Glutamatergic neuron (in vitro differentiated cells): Measurements from ENCODE around the gene CPN2. TPM values are rescaled to one million over a fixed set of nuclear protein-coding genes. Genes with fewer than 3 reads are reported as not detected.

ENCODE experiments used
- DNase-seq: peaks from one replicate; pipeline ENCODE4 v3.0.0; 2022
- H3K27ac Mint-ChIP-seq: one replicate; pipeline ENCODE4 v1.8.0; 2020; ENCODE audit warnings: mild to moderate bottlenecking, mixed read lengths, inconsistent platforms; ENCODE audit not compliant: unreplicated experiment
- H3K27me3 Mint-ChIP-seq: one replicate; pipeline ENCODE4 v1.8.0; 2020; ENCODE audit warnings: mild to moderate bottlenecking, moderate library complexity, mixed read lengths, inconsistent platforms; ENCODE audit not compliant: unreplicated experiment
- H3K36me3 Mint-ChIP-seq: one replicate; pipeline ENCODE4 v1.8.0; 2020; ENCODE audit warnings: mild to moderate bottlenecking, mixed read lengths, inconsistent platforms; ENCODE audit not compliant: unreplicated experiment
- H3K4me1 Mint-ChIP-seq: one replicate; pipeline ENCODE4 v1.8.0; 2020; ENCODE audit warnings: mild to moderate bottlenecking, low read depth, mixed read lengths, inconsistent platforms; ENCODE audit not compliant: unreplicated experiment
- H3K4me3 Mint-ChIP-seq: one replicate; pipeline ENCODE4 v1.8.0; 2020; ENCODE audit warnings: mild to moderate bottlenecking, mixed read lengths, inconsistent platforms; ENCODE audit not compliant: unreplicated experiment
- H3K9me3 Mint-ChIP-seq: one replicate; pipeline ENCODE4 v1.8.0; 2020; ENCODE audit warnings: mild to moderate bottlenecking, moderate library complexity, mixed read lengths, inconsistent platforms; ENCODE audit not compliant: unreplicated experiment
- total RNA-seq: library from RNA; stranded (reverse); fragmentation: NEBNext Ultra II Directional; extraction: Animal tissue kit (Norgen Biotek cat#: 25700); gene quantifications from one replicate; pipeline ENCODE4 v1.2.1, GENCODE V29; 2021; ENCODE audit not compliant: unreplicated experiment
- TF ChIP-seq, protein P1 (sequence below): fragments of 200-600 bp; sonication (generic); IDR thresholded peaks from one replicate; pipeline ENCODE4 v1.5.0; 2021; ENCODE audit not compliant: partially characterized antibody, unreplicated experiment

CPN2 gene
- total RNA-seq, 1 donor from 2014 or later, result not detected

DNA sequence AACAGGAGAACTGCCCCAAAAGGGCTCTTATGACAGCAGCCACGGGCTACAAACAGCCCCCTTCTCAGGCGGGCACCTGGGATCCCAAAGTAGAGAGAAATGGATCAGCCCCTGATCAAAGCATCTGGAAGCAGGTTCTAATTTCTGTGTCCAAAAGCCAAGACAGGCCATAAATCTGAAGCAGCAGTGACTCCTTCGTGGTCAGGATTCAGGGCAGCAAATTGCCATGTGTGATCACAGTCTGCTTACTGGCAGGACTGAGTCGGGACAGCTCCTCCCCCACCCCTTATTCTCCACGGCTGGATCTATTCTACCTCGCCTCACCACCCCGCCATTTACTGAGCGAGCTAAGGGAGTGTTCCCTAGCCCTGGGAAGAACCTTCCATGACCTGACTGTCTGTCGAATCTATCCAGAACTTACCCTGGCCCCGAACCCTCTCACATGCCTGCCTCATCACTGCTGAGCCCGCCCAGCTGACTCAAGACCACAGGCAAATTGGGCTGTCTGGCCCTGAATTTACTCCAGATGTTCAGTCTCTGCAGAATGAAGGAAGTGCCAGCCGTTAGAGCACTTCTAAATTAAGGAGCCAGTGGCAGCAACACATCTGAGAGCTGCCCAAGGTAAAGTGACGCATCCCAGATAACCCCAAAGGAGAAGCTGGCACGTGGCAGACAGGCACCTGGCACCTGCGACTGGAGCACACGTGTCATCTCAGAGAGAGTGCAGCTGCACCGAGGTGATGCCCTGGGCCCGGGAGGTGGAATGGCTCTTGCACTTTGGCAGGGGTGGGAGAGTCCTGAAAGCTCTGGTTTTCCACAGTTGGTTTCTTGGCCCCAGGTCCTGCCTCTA, 17.1 kb upstream of the CPN2 start:
- no peak for DNase-seq
- peaks cover 4% of the 10 kb centered on the region for H3K9me3 Mint-ChIP-seq
- H3K27ac Mint-ChIP-seq, result no peak overlapping the region
- peaks cover 3% of the 10 kb centered on the region for H3K4me1 Mint-ChIP-seq
- H3K27me3 Mint-ChIP-seq, result peaks cover 5% of the 10 kb centered on the region
- TF ChIP-seq, protein P1, sequence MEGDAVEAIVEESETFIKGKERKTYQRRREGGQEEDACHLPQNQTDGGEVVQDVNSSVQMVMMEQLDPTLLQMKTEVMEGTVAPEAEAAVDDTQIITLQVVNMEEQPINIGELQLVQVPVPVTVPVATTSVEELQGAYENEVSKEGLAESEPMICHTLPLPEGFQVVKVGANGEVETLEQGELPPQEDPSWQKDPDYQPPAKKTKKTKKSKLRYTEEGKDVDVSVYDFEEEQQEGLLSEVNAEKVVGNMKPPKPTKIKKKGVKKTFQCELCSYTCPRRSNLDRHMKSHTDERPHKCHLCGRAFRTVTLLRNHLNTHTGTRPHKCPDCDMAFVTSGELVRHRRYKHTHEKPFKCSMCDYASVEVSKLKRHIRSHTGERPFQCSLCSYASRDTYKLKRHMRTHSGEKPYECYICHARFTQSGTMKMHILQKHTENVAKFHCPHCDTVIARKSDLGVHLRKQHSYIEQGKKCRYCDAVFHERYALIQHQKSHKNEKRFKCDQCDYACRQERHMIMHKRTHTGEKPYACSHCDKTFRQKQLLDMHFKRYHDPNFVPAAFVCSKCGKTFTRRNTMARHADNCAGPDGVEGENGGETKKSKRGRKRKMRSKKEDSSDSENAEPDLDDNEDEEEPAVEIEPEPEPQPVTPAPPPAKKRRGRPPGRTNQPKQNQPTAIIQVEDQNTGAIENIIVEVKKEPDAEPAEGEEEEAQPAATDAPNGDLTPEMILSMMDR, result no peak
- H3K4me3 Mint-ChIP-seq, result no peak overlapping the region
- H3K36me3 Mint-ChIP-seq, result no peaks in the 10 kb centered on the region

DNA sequence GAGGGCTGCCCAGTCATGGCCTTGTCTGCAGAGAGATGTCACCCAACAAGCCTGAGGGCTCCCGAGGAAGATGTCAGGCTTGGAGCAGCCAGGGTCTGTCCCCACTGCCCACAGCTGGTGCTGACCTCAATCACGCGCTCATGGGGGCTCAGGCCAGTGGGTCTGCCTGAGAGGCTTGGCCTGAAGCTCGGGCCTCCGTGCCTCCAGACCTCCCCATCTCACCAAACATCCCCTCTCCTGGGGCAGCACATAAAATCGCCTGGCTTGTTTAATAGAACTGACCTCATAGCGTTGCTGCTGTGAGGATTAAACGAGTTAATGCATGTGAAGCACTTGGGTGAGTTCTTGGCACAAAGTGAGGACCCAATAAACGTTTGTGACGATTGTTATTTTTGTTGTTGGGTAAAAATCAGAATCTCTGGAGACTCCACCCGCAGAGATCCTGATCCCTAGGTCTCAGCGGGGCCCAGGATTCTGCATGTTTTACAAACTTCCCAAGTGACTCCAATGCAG, 14.9 kb upstream of the CPN2 start:
- peaks cover 4% of the 10 kb centered on the region for H3K27me3 Mint-ChIP-seq
- H3K4me1 Mint-ChIP-seq, result peaks cover 3% of the 10 kb centered on the region
- H3K27ac Mint-ChIP-seq, result no peak overlapping the region
- H3K4me3 Mint-ChIP-seq, result no peak overlapping the region
- TF ChIP-seq, protein P1, result no peak
- no peak for DNase-seq
- no peaks in the 10 kb centered on the region for H3K36me3 Mint-ChIP-seq
- H3K9me3 Mint-ChIP-seq, result peaks cover 4% of the 10 kb centered on the region

DNA sequence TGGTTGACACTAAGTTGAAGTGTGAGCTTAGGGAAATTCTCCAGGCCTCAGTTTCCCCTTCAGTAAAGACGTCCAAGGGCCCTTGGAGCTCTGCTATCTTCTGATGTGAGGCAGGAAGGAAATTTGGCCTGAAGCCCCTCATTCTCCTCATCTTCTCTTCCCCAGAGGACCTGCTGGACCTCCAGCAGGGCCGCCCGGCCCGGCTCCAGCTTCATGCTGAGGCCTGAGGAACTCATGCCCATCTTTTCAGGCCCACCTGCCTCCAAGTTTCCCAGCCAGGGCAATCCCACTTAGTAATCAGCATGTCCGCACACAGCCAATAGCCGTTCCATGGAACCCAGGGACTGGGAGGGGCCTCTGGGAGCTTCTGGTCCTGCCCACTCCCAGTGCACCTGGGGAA, 14.4 kb upstream of the CPN2 start:
- no peak overlapping the region for H3K4me3 Mint-ChIP-seq
- H3K4me1 Mint-ChIP-seq, result peaks cover 3% of the 10 kb centered on the region
- H3K36me3 Mint-ChIP-seq, result no peaks in the 10 kb centered on the region
- peaks cover 4% of the 10 kb centered on the region for H3K9me3 Mint-ChIP-seq
- no peak overlapping the region for H3K27ac Mint-ChIP-seq
- DNase-seq, result no peak
- TF ChIP-seq, protein P1, result no peak
- H3K27me3 Mint-ChIP-seq, result peaks cover 4% of the 10 kb centered on the region

DNA sequence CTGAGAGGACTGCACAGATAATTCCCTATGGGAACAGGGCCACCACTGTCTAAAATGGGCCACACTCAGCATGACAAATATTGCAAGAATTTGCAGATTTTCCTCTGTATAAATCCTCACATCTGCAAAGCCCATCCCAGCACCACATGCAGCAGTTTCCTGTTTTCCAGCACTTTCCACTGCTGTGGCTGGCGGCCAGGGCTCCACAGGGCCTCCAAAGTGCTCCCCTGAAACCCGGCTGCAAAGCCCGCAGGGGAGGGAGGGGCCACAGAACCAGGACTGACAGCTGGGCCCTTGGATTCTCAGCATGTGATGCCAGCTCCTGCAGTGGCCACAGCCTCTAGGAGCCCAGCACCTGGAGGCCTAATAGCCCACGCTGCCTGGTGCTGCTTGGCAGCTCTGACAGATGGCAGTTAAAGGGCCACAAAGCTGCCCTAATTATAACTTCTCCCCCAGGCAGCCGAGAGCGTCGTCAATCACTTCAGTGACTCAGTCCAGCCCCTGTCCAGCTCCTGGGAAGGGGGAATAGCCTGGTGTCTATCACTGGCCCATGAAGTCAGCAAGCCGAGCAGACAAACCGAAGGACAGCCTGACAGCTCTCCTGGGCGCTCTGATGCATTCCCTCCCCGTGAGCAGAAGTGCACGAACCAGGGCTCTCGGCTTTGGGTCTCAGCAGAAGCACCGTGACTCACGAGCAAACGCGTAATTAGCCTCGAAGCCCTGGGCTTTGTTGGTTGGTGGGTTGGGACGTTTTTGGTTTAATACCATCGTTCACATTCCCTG, 13.7 kb upstream of the CPN2 start:
- H3K27ac Mint-ChIP-seq, result no peak overlapping the region
- TF ChIP-seq, protein P1, result no peak
- H3K36me3 Mint-ChIP-seq, result peaks cover under 1% of the 10 kb centered on the region
- no peak overlapping the region for H3K4me3 Mint-ChIP-seq
- H3K9me3 Mint-ChIP-seq, result peaks cover 4% of the 10 kb centered on the region
- no peak for DNase-seq
- peaks cover 3% of the 10 kb centered on the region for H3K27me3 Mint-ChIP-seq
- H3K4me1 Mint-ChIP-seq, result peaks cover 3% of the 10 kb centered on the region
